HG03175 (cell line): ENCODE results near the gene GLS.
"Not testable (repeated sequence)": the region's sequence is repeated elsewhere in the genome, so short reads cannot be mapped to it uniquely, and the experiment has no call there.

Source experiments
- ATAC-seq: cut with Tn5 transposase; IDR thresholded peaks from one replicate; pipeline ENCODE4 v1.9.1; 2021; ENCODE audit warnings: mild to moderate bottlenecking, moderate library complexity; ENCODE audit not compliant: unreplicated experiment

GLS gene

DNA sequence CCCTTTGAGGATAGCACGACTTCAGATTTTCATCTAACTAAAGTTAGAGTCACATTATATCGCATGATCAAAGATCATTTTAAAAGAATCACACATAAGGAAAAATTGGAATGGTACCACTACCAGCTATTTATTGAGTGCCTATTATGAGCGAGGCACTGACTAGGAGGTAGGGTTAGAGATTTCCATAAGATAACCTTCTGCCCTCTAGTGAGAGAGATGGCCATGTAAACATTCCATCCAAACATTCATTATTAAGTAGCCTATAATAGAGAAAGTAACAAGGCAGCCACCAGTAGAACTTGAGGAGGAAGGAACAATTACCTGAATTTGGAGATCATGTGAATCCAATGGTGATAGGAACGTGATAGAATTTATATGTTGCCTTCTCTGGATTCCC, 25.4 kb upstream of the GLS start:
- ATAC-seq, result no peak

DNA sequence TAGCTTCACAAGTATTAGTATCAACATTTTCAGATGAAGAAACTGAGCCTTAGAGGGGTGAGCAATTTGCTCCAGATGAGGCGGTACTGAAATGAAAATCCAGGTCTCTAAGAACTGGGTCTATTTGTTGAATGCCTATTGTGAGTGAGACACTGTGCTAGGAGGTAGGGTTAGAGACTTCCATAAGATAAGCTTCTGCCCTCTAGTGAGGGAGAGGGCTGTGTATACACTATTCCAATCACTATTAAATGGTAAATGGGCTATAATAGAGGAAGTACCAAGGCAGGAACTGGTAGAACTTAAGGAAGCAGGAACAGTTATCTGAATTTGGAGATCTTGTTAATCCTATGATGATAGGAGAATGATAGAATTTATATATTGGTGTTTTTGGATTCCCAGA, 23.6 kb upstream of the GLS start:
- no peak for ATAC-seq

DNA sequence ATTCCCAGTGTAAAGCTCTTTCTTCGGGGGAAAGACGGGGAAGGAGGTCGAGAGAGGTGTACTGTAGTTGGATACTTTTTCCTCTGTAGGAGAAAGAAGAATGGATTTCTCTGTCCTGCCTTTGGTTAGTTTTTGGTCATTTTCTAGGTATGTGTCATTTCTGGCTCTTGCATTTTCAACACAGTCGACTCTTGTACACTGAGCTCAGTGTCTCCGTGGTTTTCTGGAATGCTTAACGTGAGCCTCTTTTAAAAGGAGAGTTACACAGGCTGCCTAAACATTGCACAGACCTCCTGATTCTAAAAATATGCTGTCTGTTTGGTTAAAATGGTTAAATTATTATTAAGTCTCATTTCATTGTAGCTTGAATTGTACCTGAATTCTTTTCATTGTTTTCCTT, 21.8 kb upstream of the GLS start:
- no peak for ATAC-seq

DNA sequence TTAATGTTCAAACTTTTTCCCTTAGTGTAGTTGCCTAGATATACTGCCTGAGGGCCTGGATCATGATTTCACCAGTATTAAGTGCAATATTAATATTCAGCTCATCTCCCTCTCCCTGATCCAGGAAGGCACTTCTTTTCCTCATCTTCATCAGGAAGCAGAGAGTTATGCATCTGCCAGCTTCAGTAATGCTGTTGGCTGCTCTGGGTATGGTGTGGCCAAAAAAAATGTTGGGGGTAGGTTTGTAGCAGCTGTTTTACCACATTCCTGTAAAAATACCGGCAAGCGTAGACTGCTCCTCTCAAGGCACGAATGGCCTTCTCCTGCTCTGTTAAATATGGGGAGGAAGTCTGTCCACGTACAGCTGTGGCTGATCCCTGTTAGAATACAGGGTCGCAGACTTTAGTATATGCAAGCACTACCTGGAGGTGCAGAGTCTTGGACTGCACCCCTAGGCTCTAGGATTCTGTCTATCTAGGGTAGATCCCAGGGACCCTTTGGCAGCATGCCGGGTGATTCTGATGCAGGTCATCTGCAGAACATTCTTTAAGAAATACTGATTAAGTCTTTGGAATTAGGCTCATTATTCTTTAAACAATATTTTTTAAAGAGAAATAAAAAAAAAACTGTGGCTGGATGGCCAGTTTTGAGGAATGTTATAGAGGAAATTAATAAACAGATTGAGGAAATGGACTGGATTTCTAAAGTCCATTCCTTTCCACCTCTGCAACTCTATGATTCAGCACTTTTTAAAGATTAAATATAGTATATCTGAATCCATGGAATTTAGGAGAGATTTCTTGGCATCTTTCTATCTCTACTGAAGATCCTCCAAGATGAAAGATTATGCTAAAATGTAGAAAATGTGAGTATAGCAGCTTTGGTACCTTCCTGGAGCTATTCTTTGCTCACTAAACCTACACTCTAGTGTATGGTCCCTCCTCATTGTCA, 21.0 kb upstream of the GLS start:
- ATAC-seq, result no peak

DNA sequence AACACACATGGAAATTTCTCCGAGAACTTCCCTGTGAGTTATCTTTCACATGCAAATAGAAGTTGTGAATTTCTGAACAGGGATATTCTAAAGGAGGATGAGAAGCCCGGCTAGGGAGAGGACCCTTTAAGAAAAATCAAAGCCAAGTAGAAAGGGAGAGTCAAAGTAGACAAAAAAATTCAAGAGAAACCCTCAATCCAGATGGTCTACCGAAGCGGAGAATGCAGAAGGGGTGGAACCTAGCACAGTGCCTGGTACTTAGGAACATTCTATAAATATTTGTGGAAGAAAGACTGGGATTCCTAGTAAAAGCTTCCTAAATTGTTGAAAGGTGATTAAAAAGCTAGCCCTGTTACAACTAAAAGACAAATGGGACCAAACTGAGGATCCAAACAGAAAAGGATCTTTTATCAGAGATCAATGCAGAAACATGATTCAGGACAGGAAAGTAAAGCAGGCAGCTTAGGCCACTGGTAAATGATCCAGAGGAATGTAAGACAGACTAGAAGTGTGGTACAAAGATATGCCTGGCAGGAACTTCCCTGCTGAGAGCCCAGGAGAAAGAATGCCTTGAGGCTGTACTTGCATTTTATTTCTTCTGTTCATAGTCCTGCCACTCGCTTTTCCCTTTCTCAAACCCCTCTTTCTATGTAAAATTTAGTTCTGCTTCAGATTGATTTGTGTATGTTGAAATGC, 19.5 kb upstream of the GLS start:
- ATAC-seq, result no peak

DNA sequence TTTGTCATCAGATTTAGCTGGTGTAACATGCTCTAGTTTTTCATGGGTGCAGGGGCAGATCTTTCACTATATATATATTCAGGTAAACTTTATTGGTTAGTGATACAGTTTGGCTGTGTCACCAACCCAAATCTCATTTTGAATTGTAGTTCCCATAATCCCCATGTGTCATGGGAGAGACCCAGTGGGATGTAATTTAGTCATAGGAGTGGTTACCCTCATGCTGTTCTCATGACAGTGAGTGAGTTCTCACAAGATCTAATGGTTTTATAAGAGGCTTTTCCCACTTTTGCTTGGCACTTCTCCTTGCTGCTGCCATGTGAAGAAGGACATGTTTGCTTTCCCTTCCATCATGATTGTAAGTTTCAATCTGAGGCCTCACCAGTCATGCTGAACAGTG, 18.5 kb upstream of the GLS start:
- ATAC-seq, result not testable (repeated sequence)

DNA sequence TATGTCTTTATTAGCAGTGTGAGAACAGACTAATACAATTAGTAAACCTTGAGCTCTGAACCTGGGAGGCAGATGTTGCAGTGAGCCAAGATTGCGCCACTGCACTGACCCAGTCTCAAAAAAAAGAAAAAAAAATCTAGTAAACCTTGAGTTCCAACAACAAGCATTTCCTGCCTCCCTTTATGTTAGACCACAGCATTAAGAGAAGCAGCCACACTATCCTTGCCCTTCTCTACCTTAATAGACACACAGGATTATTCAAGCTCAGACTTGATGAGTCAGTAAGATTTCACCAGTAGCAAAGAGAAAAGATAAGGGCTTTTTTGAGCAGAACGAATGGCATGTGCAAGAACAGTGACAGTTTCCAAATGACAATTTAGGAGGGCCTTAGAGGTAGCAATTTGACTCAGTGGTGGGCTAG, 18.0 kb upstream of the GLS start:
- no peak for ATAC-seq

DNA sequence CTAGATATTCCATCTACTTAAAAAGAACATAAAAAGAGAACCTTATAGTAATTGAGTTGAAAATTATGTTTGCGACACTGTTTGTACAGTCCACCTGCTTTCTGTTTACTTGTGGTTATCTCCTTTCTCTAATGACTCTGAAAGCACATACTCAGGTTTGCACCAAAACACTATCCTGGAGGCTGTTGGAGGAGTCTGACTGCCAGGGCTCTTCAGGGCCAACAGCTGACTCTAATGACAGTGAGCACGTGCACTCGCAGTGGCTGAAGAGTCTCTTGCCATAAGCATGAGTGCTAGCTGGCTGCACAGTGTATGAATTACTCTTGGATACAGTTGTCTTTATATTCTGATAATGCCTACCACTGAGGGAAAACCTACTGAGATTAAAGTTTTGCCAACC, 16.7 kb upstream of the GLS start:
- no peak for ATAC-seq

DNA sequence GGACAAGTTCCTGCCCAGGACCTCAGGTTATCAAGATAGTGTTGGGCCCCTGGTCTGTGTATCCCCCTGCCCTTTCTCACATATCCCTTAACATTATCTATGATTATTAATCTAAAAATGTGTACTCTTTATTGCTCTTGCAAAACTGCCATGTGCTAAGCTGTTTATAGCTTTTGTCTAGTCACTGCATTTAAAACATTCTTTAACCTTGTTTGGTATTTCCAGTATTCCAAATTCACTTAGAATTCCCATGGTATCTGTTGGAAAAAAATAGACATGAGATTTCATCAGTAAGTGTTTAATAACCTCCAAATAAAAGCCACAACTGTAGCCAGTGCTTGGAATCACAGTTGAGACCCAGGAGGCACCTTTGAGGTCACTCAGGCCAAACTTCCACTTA, 16.2 kb upstream of the GLS start:
- ATAC-seq, result no peak

DNA sequence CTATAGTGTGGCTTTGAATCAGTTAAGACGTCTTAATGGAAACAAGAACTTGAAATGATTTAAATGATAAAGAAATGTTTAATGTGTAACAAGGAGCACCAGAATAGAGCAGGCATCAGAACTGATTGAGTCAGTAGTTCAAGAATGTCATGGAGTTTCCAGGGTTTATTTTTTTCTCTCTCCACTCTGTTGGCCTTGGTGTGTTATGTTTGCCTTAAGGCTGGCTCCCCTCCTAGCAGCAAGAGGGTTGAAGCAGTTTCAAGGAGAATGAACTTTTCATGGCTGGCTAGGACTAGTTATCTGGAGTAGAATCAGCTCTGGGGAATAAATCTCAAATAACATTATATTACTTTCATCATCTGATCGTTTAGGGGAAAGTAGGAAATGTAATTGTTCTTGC, 13.4 kb upstream of the GLS start:
- no peak for ATAC-seq

DNA sequence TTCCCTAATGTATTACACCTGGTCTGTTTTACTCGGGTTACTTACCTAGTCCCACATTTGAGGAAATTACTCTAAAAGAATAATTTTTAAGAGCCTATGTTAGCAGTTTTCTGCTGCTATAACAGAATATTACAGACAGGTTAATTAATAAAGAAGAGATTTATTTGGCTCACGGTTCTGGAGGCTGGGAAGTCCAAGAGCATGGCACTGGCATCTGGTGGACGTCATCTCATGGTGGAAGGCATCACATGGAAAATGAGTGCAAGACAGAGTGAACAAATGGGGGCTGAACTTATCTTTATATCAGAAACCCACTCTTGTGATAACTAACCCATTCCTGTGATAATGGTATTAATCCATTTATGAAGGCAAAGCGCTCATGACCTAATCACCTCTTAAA, 12.8 kb upstream of the GLS start:
- ATAC-seq, result no peak

DNA sequence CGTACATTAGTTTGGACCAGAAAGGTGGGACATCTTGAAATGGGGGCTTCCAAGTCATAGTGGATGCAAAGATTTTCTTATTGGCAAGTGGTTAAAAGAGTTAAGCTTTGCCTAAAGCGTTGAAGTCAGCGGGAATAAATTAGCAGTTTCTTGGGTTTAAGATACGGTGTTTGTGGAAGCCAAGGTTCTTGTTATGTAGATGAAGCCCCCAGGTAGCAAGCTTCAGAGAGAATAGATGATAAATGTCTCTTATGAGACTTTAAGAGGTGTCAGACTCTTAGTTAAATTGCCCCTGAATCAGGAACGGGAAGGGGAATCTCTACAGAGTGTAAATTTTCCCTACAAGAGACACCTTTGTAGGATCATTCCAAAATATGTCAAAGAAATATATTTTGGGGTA, 10.9 kb upstream of the GLS start:
- ATAC-seq, result no peak

DNA sequence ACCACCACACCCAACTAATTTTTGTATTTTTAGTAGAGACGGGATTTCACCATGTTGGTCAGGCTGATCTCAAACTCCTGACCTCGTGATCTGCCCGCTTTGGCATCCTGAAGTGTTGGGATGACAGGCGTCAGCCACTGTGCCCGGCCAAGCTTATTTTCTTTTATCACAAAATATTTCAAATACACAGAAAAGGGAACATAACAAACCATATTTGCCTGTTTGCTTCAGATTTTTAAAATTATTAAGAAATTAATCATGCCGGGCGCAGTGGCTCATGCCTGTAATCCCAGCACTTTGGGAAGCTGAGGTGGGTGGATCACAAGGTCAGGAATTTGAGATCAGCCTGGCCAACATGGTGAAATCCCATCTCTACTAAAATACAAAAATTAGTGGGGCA, 7.2 kb upstream of the GLS start:
- not testable (repeated sequence) for ATAC-seq

DNA sequence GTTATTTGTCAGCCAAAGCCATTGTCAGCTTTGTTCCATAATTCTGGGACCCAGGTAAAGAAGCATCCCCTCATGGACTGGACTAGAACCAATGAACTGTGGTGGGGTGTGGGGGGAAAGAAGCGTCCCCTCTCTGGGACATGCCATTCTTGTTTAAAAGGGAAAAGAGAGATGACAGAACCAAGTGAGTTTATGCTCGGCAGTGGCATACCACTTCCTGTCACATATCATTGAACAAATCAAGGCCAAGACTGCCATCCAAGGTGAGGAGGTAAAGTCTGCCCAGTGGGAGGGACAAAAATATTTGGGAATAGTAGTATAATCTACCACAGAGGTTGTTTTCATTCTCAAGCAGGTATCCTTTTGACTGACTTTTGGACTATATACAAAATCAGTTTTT, 4.7 kb upstream of the GLS start:
- ATAC-seq, result no peak

DNA sequence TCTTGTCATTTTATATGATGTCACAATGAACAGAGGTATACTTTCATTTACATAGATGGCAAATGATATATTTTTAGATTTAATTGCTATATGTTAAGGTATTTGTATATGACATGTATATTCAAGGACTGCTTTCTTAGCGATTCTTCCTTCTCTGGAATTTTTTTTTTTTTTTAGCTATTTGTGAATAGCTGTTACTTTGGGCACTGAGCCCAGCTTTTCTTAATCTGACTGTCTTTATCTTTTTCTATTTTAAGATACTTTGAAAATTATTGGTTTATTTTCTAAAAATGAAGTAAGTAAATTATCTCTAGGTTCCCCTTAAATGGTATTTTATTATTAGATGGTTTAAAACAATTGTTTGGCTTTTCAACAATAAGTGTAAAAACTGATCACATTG, 4.0 kb upstream of the GLS start:
- no peak for ATAC-seq

DNA sequence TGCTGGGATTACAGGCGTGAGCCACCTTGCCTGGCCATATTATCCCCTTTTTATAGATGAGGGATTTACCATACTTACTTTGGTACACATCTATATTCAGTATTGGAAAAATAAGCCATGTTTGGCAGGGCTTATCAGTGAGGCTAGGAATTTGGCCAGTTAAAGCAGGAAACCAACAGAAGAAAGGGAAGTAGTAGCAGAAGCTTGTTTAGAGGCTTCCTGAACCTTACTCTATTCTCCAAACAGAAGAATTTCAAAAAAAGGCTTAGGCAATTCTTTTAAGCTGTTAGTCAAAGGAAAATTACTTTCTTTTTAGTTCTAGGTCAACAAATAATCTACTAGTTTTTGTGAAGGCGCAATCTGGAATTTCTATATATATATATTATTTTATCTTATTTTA, 3.2 kb upstream of the GLS start:
- ATAC-seq, result no peak

DNA sequence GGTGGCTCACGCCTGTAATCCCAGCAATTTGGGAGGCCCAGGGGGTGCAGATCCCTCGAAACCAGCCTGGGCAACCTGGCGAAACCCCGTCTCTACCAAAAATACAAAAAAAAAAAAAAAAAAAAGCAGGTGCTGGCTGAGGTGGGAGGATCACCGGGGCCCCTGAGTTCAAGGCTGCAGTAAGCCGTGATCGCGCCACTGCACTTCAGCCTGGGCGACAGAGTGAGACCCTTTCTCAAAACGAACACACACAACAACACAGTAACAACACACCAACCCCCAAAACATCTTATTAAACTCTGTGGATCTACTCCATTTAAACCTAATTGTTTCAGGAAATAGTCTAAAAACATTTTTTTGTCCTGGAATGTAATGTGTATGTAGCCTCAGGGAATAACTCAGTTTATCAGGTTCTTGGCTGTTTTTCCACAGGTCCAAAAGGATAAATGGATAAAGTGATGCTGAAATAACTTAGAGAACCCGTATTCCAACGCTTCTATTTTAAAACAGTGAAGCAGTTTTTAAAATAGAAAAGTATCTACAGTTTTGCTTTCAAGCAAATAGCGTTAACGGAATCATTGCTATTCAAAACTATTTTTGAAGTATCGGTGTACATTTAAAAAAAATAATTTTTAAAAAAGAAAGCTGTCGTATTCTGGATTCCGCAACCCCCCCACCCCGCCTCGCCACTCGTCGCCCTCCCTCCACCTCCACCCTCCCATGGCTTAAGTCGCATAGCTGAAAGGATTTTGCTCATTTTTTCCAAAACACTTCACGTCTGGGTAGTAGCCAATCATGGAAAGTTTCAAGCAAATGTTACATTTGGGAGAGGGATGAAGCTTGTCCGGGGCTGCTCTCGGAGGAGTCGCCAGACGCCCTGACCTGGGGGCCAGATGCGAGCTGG, 895 bp upstream of the GLS start:
- no peak for ATAC-seq

DNA sequence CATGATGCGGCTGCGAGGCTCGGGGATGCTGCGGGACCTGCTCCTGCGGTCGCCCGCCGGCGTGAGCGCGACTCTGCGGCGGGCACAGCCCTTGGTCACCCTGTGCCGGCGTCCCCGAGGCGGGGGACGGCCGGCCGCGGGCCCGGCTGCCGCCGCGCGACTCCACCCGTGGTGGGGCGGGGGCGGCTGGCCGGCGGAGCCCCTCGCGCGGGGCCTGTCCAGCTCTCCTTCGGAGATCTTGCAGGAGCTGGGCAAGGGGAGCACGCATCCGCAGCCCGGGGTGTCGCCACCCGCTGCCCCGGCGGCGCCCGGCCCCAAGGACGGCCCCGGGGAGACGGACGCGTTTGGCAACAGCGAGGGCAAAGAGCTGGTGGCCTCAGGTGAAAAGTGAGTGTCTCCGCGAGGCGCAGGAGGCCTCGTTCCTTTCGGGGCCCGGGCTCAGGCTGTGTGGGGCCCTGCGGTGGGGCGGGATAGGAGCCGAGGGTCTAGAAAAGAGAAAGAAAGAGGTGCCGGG, 520 bp downstream of the GLS start:
- peak; percentile 2 for ATAC-seq

DNA sequence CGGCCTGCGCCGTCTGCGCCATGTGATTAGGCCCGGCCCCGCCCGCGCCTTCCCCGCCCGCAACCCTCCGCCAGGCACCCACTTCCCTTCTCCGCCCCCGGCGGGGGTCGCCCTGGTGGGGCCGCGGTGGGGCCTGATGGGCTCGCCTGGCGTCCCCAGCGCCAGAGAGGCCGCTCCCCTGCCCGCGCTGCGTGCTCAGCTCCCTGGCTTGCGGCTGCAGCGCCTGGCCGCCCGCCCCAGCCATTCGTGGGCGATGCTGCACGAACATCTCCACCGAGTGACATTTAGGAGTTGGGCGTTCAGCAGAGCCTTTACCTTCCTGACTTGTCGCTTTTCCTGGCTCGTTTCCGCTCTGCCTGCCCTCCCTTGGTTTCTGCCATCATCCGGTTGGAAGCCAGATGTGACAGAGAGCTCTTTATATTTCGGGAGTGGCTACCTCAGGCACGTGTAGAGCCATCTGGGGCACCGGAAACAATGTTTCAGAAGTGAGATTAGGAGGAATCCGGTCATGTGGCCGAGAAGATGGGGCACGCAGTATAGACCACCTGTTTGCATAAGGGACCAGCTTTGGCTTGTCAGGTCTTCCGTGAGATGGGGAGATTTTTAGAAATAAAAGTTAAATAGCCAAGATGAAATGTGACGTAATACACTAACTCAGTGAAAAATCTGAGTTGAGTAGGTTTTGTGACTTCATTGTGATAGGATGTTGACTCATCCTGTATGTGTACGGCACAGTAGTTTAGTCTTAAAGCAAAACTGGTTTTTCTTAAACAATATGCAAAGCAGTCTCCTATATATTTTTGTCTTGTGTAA, 1.2 kb downstream of the GLS start:
- ATAC-seq, result peak; percentile 57

DNA sequence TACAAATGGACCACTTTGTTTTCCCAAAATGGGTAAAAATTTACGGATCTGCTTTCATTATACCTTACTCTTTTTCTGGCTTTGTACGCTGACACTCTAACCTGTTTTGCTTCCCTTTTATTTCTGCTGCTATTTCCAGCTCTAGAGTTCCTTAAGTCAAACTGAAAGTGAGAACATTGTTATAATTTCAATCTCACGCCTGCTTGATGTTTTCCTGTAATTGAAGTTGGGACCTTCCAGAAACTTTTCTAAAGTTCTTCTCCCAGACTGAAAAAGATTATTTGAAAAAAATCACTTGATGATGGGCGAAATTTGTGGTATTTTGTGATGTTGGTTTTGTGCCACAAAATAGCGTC, 1.8 kb downstream of the GLS start:
- no peak for ATAC-seq
